Activated CD4-positive, alpha-beta memory T cell treated with anti-CD3 and anti-CD28 coated beads, Interleukin-2, amount 10 ng/mL, durations not matched to agents 7 days and 5 days (primary cell): ENCODE results near the gene LHFPL6. TPM values are rescaled to one million over a fixed set of nuclear protein-coding genes. Genes with fewer than 3 reads are reported as not detected.

ENCODE experiments used
- CTCF ChIA-PET: fragments of 350-600 bp; sonication (Branson Sonifier 250); formaldehyde crosslinking; loops from one replicate; lab custom pipeline; 2021; ENCODE audit warnings: antibody characterized with exemption, inconsistent platforms; lab: Charles Lee
- POLR2A ChIA-PET: fragments of 350-600 bp; sonication (Branson Sonifier 250); formaldehyde crosslinking; loops from one replicate; lab custom pipeline; 2021; ENCODE audit warnings: antibody characterized with exemption; lab: Charles Lee
- DNase-seq: peaks from one replicate; pipeline ENCODE4 v3.0.0-alpha.2; 2020
- H3K27ac Mint-ChIP-seq: one replicate; pipeline ENCODE4 v1.8.0; 2021; ENCODE audit warnings: mild to moderate bottlenecking, mixed read lengths
- H3K27me3 Mint-ChIP-seq: one replicate; pipeline ENCODE4 v1.8.0; 2021; ENCODE audit warnings: mixed read lengths
- H3K36me3 Mint-ChIP-seq: one replicate; pipeline ENCODE4 v1.8.0; 2021; ENCODE audit warnings: low read depth, mixed read lengths
- H3K4me1 Mint-ChIP-seq: one replicate; pipeline ENCODE4 v1.8.0; 2021; ENCODE audit warnings: mixed read lengths
- H3K4me3 Mint-ChIP-seq: one replicate; pipeline ENCODE4 v1.8.0; 2021; ENCODE audit warnings: mild to moderate bottlenecking, mixed read lengths
- H3K9me3 Mint-ChIP-seq: one replicate; pipeline ENCODE4 v1.8.0; 2021; ENCODE audit warnings: mixed read lengths
- total RNA-seq, 2 experiments: library from RNA; stranded (reverse); gene quantifications; one replicate each; pipeline ENCODE4 v1.2.3, GENCODE V29; 2021

The LHFPL6 gene
- total RNA-seq, 2 experiments from 2014 or later: 1.1 to 1.2 TPM

GRCh38 chr13:39565036-39565949 is 37.7 kb downstream of the LHFPL6 start:
- Mint-ChIP-seq H3K4me3 (no peak overlapping the region), H3K36me3 (no peaks in the 10 kb centered on the region), H3K4me1 (no peaks in the 10 kb centered on the region), H3K27me3 (peaks cover 8% of the 10 kb centered on the region), H3K27ac (no peak overlapping the region), H3K9me3 (no peaks in the 10 kb centered on the region)
- ChIA-PET CTCF (no interaction called here), POLR2A (no interaction called here)
- DNase-seq: no peak

DNA sequence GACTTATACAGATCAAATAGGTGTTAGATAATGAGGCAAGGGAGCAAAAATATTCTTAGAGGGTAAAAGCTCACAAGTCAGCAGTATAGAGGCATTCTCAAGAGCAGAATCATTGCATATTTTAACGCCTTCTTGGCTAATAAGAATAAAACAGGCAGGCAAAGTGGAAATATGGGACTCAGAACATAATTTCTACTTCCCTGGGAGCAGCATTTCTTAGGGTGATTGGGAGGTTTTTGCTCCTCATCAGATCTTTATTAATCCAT is 39.6 kb downstream of the LHFPL6 start:
- Mint-ChIP-seq H3K4me3 (no peak overlapping the region), H3K9me3 (no peaks in the 10 kb centered on the region), H3K36me3 (no peaks in the 10 kb centered on the region), H3K4me1 (no peaks in the 10 kb centered on the region), H3K27ac (no peak overlapping the region), H3K27me3 (peaks cover 8% of the 10 kb centered on the region)
- DNase-seq: no peak
- POLR2A ChIA-PET: no interaction called here
- CTCF ChIA-PET: no interaction called here

DNA sequence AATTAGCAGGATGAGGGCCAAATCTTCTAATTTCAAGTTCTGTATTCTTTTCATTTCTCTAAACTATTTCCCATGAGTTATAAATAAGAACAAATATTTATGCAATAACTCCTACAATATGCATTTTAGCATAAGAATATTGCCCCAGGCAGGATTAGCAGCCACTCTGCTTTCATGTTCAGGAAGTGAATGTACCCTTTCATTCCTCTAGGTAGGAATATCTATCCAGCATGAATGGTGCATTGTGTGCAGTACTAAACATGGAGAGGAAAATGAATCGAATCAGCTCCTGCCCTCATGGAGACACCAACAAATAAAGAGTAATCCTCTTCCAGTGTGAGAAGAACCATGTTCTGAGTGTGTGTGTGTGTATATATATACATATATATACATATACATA is 41.0 kb downstream of the LHFPL6 start:
- Mint-ChIP-seq H3K4me1 (no peaks in the 10 kb centered on the region), H3K4me3 (no peak overlapping the region), H3K9me3 (no peaks in the 10 kb centered on the region), H3K36me3 (no peaks in the 10 kb centered on the region), H3K27me3 (peaks cover 6% of the 10 kb centered on the region), H3K27ac (no peak overlapping the region)
- no peak for DNase-seq
- ChIA-PET CTCF (no interaction called here), POLR2A (no interaction called here)

DNA sequence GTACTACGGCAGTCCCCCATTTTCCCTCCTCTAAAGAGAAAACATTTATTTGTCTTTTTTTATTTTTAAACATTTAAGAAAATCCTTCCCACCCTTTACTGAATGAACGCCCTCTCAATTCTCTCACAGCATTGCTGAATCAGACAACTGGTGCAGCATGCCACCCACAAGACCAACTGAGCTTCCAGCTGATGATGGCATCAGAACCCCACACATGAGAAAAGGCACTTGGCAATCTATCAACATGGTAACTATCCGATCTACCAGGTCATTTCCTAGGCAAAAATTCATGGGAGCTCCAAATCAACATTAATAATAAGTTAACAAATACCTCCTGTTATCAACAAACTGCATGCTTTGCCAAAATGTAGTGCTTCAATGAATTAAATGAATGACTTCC is 43.1 kb downstream of the LHFPL6 start:
- no peak overlapping the region for H3K27ac Mint-ChIP-seq
- POLR2A ChIA-PET: no interaction called here
- CTCF ChIA-PET: no interaction called here
- H3K36me3 Mint-ChIP-seq: no peaks in the 10 kb centered on the region
- H3K27me3 Mint-ChIP-seq: peaks cover 5% of the 10 kb centered on the region
- H3K9me3 Mint-ChIP-seq: no peaks in the 10 kb centered on the region
- H3K4me1 Mint-ChIP-seq: no peaks in the 10 kb centered on the region
- no peak overlapping the region for H3K4me3 Mint-ChIP-seq
- no peak for DNase-seq

- CTCF ChIA-PET: no interaction called here
- DNase-seq: no peak
- Mint-ChIP-seq H3K4me3 (no peak overlapping the region), H3K4me1 (no peaks in the 10 kb centered on the region), H3K27me3 (peaks cover 6% of the 10 kb centered on the region), H3K36me3 (no peaks in the 10 kb centered on the region), H3K27ac (no peak overlapping the region), H3K9me3 (no peaks in the 10 kb centered on the region)
- POLR2A ChIA-PET: no interaction called here
These were observed 45.6 kb downstream of the LHFPL6 start for GRCh38 chr13:39557285-39557955.

DNA sequence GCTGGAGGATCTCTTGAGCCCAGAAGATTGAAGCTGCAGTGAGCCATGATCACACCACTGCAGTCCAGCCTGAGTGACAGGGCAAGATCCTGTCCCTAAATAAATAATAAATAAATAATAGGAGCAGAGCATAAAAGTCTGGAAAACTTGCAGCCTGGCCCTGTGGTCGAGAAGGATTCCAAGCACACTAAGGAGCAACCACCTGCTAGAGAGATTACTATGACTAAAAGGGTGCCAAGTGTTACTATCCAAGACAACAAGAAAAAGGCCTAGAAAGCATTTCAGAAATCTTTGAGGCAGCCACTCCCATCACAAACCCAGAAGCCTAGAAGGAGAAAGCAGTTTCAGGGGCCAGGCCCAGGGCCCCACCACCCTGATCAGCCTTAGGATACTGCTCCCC is 46.1 kb downstream of the LHFPL6 start:
- Mint-ChIP-seq H3K27ac (no peak overlapping the region), H3K4me1 (no peaks in the 10 kb centered on the region), H3K36me3 (no peaks in the 10 kb centered on the region), H3K27me3 (peaks cover 6% of the 10 kb centered on the region), H3K4me3 (no peak overlapping the region), H3K9me3 (no peaks in the 10 kb centered on the region)
- ChIA-PET POLR2A (no interaction called here), CTCF (no interaction called here)
- DNase-seq: no peak

DNA sequence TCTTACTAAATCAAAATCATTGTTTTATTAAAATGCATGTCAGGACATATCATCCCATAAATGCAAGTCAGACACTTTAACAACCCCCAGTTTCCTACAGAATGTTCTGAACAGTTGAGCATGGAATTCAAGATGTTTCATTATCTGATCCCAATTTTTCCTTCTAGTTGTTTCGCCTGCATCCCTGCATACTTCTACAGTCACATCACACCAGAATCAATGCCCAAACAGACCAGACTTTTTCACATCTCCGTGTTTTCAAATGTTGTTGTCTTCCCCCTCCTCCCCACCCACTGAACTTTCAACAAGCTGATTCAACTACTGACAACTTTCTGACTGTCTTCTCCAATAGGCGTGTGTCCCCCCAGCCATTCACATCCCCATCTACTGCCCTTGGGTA is 48.6 kb downstream of the LHFPL6 start:
- CTCF ChIA-PET: no interaction called here
- H3K36me3 Mint-ChIP-seq: no peaks in the 10 kb centered on the region

DNA sequence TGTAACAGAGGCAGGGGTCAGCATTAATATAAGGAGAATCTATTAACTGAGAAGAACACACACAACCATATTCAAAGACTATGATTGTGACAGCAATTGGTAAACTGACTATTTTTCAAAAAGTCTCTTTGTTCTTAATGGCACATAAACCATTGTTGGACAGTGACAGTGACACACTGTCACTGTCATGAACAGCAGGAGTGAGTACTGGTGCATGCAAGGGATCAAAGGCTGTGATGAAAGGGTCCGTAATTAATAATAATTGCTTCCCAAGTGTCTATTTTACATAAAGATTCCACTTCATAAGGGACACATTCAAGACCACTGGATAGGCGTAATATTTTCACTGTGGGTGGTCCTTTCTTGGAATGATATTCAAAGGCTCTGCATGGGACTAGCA is 50.7 kb downstream of the LHFPL6 start:
- no peaks in the 10 kb centered on the region for H3K9me3 Mint-ChIP-seq
- no peaks in the 10 kb centered on the region for H3K4me1 Mint-ChIP-seq
- H3K27me3 Mint-ChIP-seq: peaks cover 12% of the 10 kb centered on the region
- no peaks in the 10 kb centered on the region for H3K36me3 Mint-ChIP-seq
- CTCF ChIA-PET: no interaction called here
- H3K27ac Mint-ChIP-seq: no peak overlapping the region
- no peak for DNase-seq
- H3K4me3 Mint-ChIP-seq: no peak overlapping the region
- POLR2A ChIA-PET: no interaction called here

More for the DNA sequence above, 48.6 kb downstream of the LHFPL6 start:
- Mint-ChIP-seq H3K9me3 (no peaks in the 10 kb centered on the region), H3K4me3 (no peak overlapping the region), H3K27ac (no peak overlapping the region), H3K4me1 (no peaks in the 10 kb centered on the region), H3K27me3 (peaks cover 9% of the 10 kb centered on the region)
- POLR2A ChIA-PET: no interaction called here
- no peak for DNase-seq

- peaks cover 18% of the 10 kb centered on the region for H3K27me3 Mint-ChIP-seq
- H3K4me1 Mint-ChIP-seq: no peaks in the 10 kb centered on the region
- DNase-seq: no peak
- no peaks in the 10 kb centered on the region for H3K36me3 Mint-ChIP-seq
- CTCF ChIA-PET: no interaction called here
- no peaks in the 10 kb centered on the region for H3K9me3 Mint-ChIP-seq
- H3K4me3 Mint-ChIP-seq: no peak overlapping the region
- no peak overlapping the region for H3K27ac Mint-ChIP-seq
- POLR2A ChIA-PET: no interaction called here
These were observed 52.1 kb downstream of the LHFPL6 start for GRCh38 chr13:39550931-39551330.

DNA sequence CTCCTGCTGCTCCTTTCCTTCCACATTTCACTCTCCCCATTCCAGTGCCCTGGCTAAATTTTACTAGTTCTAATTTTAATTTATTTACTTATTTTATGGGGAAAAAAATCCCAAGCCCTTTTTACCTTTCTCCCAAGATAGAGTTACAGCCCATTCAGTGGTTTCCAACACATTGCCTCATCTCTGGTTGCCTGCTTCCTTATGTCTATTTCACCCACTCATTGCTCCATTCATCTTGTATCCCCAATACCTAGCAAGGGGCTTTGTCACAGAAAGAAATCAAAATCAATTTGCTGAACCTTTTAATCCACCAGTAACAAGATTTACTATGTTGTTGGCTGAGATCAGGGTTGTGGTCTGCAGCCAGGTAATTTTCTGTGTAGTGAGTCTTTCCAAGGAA is 55.9 kb downstream of the LHFPL6 start:
- Mint-ChIP-seq H3K27ac (no peak overlapping the region), H3K36me3 (no peaks in the 10 kb centered on the region), H3K4me3 (no peak overlapping the region), H3K4me1 (no peaks in the 10 kb centered on the region), H3K9me3 (no peaks in the 10 kb centered on the region), H3K27me3 (peaks cover 13% of the 10 kb centered on the region)
- ChIA-PET CTCF (no interaction called here), POLR2A (no interaction called here)
- DNase-seq: no peak

- DNase-seq: no peak
- Mint-ChIP-seq H3K4me3 (no peak overlapping the region), H3K9me3 (no peaks in the 10 kb centered on the region), H3K36me3 (no peaks in the 10 kb centered on the region), H3K27ac (no peak overlapping the region), H3K27me3 (peaks cover 7% of the 10 kb centered on the region), H3K4me1 (no peaks in the 10 kb centered on the region)
- CTCF ChIA-PET: no interaction called here
- POLR2A ChIA-PET: no interaction called here
These were observed 60.6 kb downstream of the LHFPL6 start for GRCh38 chr13:39542361-39542760.

GRCh38 chr13:39540929-39541605 is 61.9 kb downstream of the LHFPL6 start:
- Mint-ChIP-seq H3K4me3 (no peak overlapping the region), H3K4me1 (no peaks in the 10 kb centered on the region), H3K36me3 (no peaks in the 10 kb centered on the region), H3K9me3 (no peaks in the 10 kb centered on the region), H3K27me3 (peaks cover 1% of the 10 kb centered on the region), H3K27ac (no peak overlapping the region)
- ChIA-PET CTCF (no interaction called here), POLR2A (no interaction called here)
- no peak for DNase-seq

GRCh38 chr13:39538816-39539790 is 63.9 kb downstream of the LHFPL6 start:
- H3K9me3 Mint-ChIP-seq: no peaks in the 10 kb centered on the region
- peaks cover 1% of the 10 kb centered on the region for H3K27me3 Mint-ChIP-seq
- H3K4me1 Mint-ChIP-seq: no peaks in the 10 kb centered on the region
- DNase-seq: no peak
- no peak overlapping the region for H3K4me3 Mint-ChIP-seq
- H3K27ac Mint-ChIP-seq: no peak overlapping the region
- no peaks in the 10 kb centered on the region for H3K36me3 Mint-ChIP-seq
- POLR2A ChIA-PET: no interaction called here
- CTCF ChIA-PET: no interaction called here
